Caco-2 (cell line): ENCODE measurements around the gene CADPS2. TPM values are rescaled to one million over a fixed set of nuclear protein-coding genes. Genes with fewer than 3 reads are reported as not detected.

Experiments
- BruUV-seq: library from RNA; stranded (reverse); fragments of 400-500 nt; replicated peaks from 2 replicates; lab custom pipeline; 2021; lab: Mats Ljungman, UMichigan
- CTCF ChIA-PET: fragments of 300-600 bp; sonication (Branson Sonifier 250); formaldehyde crosslinking; loops from one replicate; lab custom pipeline; 2022; ENCODE audit warnings: antibody characterized with exemption; lab: Charles Lee
- POLR2A ChIA-PET: fragments of 300-600 bp; sonication (Branson Sonifier 250); formaldehyde crosslinking; loops from one replicate; lab custom pipeline; 2022; ENCODE audit warnings: antibody characterized with exemption; lab: Charles Lee
- DNase-seq, 2 experiments: peaks; one replicate each; pipeline versions ENCODE4 v3.0.0 to v3.0.0-alpha.2; 2020 to 2022
- H3K27me3 ChIP-seq: replicated peaks from 2 replicates; pipeline ENCODE4 v1.6.0; 2011; ENCODE audit warnings: low read length; ENCODE audit not compliant: control insufficient read depth, insufficient read depth
- H3K36me3 ChIP-seq: 2 replicates; pipeline ENCODE4 v1.5.1; 2011; ENCODE audit warnings: low read length; ENCODE audit not compliant: control insufficient read depth, insufficient read depth
- H3K4me1 ChIP-seq: fragments of 250-450 bp; sonication (Bioruptor Pico); 2 replicates; pipeline ENCODE4 v1.5.1; 2020; ENCODE audit warnings: mild to moderate bottlenecking
- H3K4me3 ChIP-seq: 2 replicates; pipeline ENCODE4 v1.5.1; 2011; ENCODE audit warnings: low read depth, mild to moderate bottlenecking, control low read depth, low read length
- H3K9me3 ChIP-seq: fragments of 250-450 bp; sonication (Bioruptor Pico); 2 replicates; pipeline ENCODE4 v1.5.1; 2020; ENCODE audit warnings: mild to moderate bottlenecking, moderate library complexity
- H3K27ac Mint-ChIP-seq: one replicate; pipeline ENCODE4 v1.8.0; 2022; ENCODE audit warnings: mixed read lengths; ENCODE audit not compliant: unreplicated experiment
- H3K27me3 Mint-ChIP-seq: one replicate; pipeline ENCODE4 v1.8.0; 2022; ENCODE audit warnings: mixed read lengths; ENCODE audit not compliant: insufficient read depth, unreplicated experiment
- H3K36me3 Mint-ChIP-seq: one replicate; pipeline ENCODE4 v1.8.0; 2022; ENCODE audit warnings: mild to moderate bottlenecking, mixed read lengths; ENCODE audit not compliant: insufficient read depth, unreplicated experiment
- H3K4me1 Mint-ChIP-seq: one replicate; pipeline ENCODE4 v1.8.0; 2022; ENCODE audit warnings: low read depth, mixed read lengths; ENCODE audit not compliant: unreplicated experiment
- H3K4me3 Mint-ChIP-seq: one replicate; pipeline ENCODE4 v1.8.0; 2022; ENCODE audit warnings: mild to moderate bottlenecking, moderate library complexity, mixed read lengths; ENCODE audit not compliant: unreplicated experiment
- H3K9me3 Mint-ChIP-seq: one replicate; pipeline ENCODE4 v1.8.0; 2022; ENCODE audit warnings: mixed read lengths; ENCODE audit not compliant: unreplicated experiment
- intact Hi-C: fragments of 100-400 bp; cut with micrococcal nuclease; formaldehyde crosslinking; loops from one replicate; pipeline ENCODE4 v1.10.0; 2022; ENCODE audit not compliant: unreplicated experiment
- total RNA-seq: library from RNA; stranded (reverse); gene quantifications from 2 replicates; pipeline ENCODE4 v1.2.3, GENCODE V29; 2022
- TF ChIP-seq, protein P1 (sequence below), 2 experiments: fragments of 200-600 bp in 1 of 2; IDR thresholded peaks; 1 replicate in 1 of 2; 2 replicates in 1 of 2; pipeline versions ENCODE4 v1.5.1 to v1.8.0; 2011 to 2022; ENCODE audit warnings: antibody characterized with exemption in 1 of 2, control low read depth in 1 of 2, inconsistent platforms in 1 of 2, low read depth in 1 of 2, low read length in 1 of 2, mild to moderate bottlenecking in 1 of 2, moderate library complexity in 1 of 2; ENCODE audit not compliant: insufficient read depth in 1 of 2, severe bottlenecking in 1 of 2, unreplicated experiment in 1 of 2

CADPS2 gene
- total RNA-seq, 1 experiment from 2014 or later, result 2.7 TPM

DNA sequence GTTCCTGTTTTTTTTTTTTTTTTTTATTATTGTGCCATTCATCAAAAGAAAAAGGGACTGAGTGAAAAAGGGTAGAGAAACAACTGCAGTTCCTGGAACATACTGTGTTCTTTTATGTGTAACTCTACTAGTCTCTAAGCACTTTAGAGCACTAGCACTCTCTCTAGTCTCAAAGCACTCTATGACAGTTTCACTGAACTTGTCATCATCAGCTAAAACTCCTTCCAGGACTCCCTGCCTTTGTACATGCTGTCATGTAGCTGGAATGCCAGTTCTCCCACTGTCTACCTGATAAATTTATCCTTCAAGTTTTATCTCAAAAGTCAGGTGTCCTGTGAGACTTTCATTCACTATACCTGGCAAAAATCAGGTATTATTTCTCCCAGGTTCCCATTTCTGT lies 333.5 kb downstream of the CADPS2 start:
- intact Hi-C loops, result loop anchor here (5.0 kb wide), 1 partner anchor 335 kb away; the partner anchor contains the start of gene CADPS2
- H3K9me3 Mint-ChIP-seq, result no peaks in the 10 kb centered on the region
- H3K27ac Mint-ChIP-seq, result no peak overlapping the region
- BruUV-seq, result no TSS peak
- H3K27me3 ChIP-seq, result no peaks in the 10 kb centered on the region
- no peaks in the 10 kb centered on the region for H3K36me3 Mint-ChIP-seq
- H3K4me1 ChIP-seq, result no peaks in the 10 kb centered on the region
- H3K9me3 ChIP-seq, result no peaks in the 10 kb centered on the region
- H3K36me3 ChIP-seq, result no peaks in the 10 kb centered on the region
- H3K4me3 Mint-ChIP-seq, result no peak overlapping the region
- ChIA-PET POLR2A (no interaction called here), CTCF (no interaction called here)
- TF ChIP-seq, protein P1, sequence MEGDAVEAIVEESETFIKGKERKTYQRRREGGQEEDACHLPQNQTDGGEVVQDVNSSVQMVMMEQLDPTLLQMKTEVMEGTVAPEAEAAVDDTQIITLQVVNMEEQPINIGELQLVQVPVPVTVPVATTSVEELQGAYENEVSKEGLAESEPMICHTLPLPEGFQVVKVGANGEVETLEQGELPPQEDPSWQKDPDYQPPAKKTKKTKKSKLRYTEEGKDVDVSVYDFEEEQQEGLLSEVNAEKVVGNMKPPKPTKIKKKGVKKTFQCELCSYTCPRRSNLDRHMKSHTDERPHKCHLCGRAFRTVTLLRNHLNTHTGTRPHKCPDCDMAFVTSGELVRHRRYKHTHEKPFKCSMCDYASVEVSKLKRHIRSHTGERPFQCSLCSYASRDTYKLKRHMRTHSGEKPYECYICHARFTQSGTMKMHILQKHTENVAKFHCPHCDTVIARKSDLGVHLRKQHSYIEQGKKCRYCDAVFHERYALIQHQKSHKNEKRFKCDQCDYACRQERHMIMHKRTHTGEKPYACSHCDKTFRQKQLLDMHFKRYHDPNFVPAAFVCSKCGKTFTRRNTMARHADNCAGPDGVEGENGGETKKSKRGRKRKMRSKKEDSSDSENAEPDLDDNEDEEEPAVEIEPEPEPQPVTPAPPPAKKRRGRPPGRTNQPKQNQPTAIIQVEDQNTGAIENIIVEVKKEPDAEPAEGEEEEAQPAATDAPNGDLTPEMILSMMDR (IDR thresholded peaks at IDR 0.05; ENCODE audit: insufficient read depth in 1 of 2, low read depth in 1 of 2, low read length in 1 of 2, severe bottlenecking in 1 of 2, unreplicated experiment in 1 of 2), result no peak
- no peaks in the 10 kb centered on the region for H3K27me3 Mint-ChIP-seq
- no peaks in the 10 kb centered on the region for H3K4me1 Mint-ChIP-seq
- no peak for DNase-seq
- H3K4me3 ChIP-seq, result no peak overlapping the region

DNA sequence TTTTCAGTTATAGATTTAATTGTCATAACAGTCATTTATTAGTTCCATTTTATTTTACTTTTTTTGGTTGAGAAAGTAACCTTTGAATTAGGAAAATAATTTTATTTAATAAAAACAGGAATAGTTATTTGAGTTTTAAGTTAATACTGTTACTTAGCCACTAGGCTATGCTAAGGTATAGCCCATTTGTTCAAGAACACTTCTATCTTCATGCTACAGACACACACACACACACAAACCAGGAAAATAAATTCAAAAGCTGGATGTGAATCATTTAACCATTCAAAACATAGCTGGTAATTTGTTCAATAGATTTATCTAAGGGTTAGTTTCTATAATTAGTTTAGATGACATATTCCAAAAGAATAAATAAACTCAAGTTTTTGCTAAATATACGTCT lies 335.7 kb downstream of the CADPS2 start:
- DNase-seq, result no peak
- Histone ChIP-seq H3K4me3 (no peak overlapping the region), H3K27me3 (no peaks in the 10 kb centered on the region), H3K9me3 (no peaks in the 10 kb centered on the region), H3K36me3 (no peaks in the 10 kb centered on the region), H3K4me1 (no peaks in the 10 kb centered on the region)
- POLR2A ChIA-PET, result no interaction called here
- no peak overlapping the region for H3K4me3 Mint-ChIP-seq
- H3K27ac Mint-ChIP-seq, result no peak overlapping the region
- CTCF ChIA-PET, result no interaction called here
- TF ChIP-seq, protein P1 (IDR thresholded peaks at IDR 0.05; ENCODE audit: insufficient read depth in 1 of 2, low read depth in 1 of 2, low read length in 1 of 2, severe bottlenecking in 1 of 2, unreplicated experiment in 1 of 2), result peak; percentile 26 to 44
- H3K4me1 Mint-ChIP-seq, result no peaks in the 10 kb centered on the region
- BruUV-seq, result no TSS peak
- H3K27me3 Mint-ChIP-seq, result no peaks in the 10 kb centered on the region
- no peaks in the 10 kb centered on the region for H3K36me3 Mint-ChIP-seq
- intact Hi-C loops, result loop anchor here (1.0 to 5.0 kb wide), 4 partner anchors 252 to 604 kb away; partner anchors contain the start of gene CADPS2
- no peaks in the 10 kb centered on the region for H3K9me3 Mint-ChIP-seq

DNA sequence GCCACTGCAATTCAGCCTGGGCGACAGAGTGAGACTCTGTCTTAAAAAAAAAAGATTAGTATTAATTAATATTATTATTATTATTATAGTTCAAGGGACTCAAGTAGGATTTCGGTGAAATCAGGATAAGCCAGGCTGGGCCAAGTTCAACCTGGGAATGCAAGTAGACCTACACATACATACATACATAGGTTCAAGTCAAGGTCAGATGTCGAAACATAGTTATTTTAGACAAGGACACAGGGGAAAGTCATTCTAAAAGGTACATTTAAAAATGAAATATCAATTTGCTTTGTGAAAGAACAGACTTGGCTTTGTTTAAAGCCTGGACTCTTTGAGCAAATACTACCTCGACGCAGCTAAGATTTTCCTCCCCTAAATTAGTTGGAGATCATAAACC lies 336.7 kb downstream of the CADPS2 start:
- H3K27me3 Mint-ChIP-seq, result no peaks in the 10 kb centered on the region
- no peak overlapping the region for H3K4me3 Mint-ChIP-seq
- DNase-seq, result no peak
- ChIA-PET CTCF (interaction anchor here (0.6 kb wide), 1 partner anchor 246 kb away, joined by 3 read pairs; no protein-coding TSS in a partner anchor), POLR2A (no interaction called here)
- Histone ChIP-seq H3K36me3 (no peaks in the 10 kb centered on the region), H3K4me3 (no peak overlapping the region), H3K4me1 (no peaks in the 10 kb centered on the region), H3K27me3 (no peaks in the 10 kb centered on the region), H3K9me3 (no peaks in the 10 kb centered on the region)
- no peaks in the 10 kb centered on the region for H3K4me1 Mint-ChIP-seq
- intact Hi-C loops, result no loop called here
- no peak overlapping the region for H3K27ac Mint-ChIP-seq
- H3K9me3 Mint-ChIP-seq, result no peaks in the 10 kb centered on the region
- H3K36me3 Mint-ChIP-seq, result no peaks in the 10 kb centered on the region
- TF ChIP-seq, protein P1 (IDR thresholded peaks at IDR 0.05; ENCODE audit: insufficient read depth in 1 of 2, low read depth in 1 of 2, low read length in 1 of 2, severe bottlenecking in 1 of 2, unreplicated experiment in 1 of 2), result no peak
- no TSS peak for BruUV-seq
